Natural killer cell (primary cell): ENCODE results near the gene KRTAP10-11. TPM values are rescaled to one million over a fixed set of nuclear protein-coding genes. Genes with fewer than 3 reads are reported as not detected.
"Not testable (repeated sequence)": the region's sequence is repeated elsewhere in the genome, so short reads cannot be mapped to it uniquely, and the experiment has no call there.

Experiments used
- ATAC-seq, 3 donors: fragments of 150-1000 bp in 2 of 3; fragments of 200-7000 bp in 1 of 3; cut with Tn5 transposase; 1 replicate in 1 of 3; 2 replicates in 2 of 3; pipeline ENCODE4 v1.10.0; 2021; ENCODE audit warnings: mild to moderate bottlenecking in 2 of 3, moderate library complexity in 2 of 3
- DNase-seq, 2 donors: peaks; one replicate each; pipeline versions ENCODE4 v3.0.0 to v3.0.0-alpha.2; 2013 to 2021; ENCODE audit warnings: mixed read lengths in 1 of 2
- H3K27ac ChIP-seq: one replicate; pipeline ENCODE4 v1.5.1; 2013; ENCODE audit warnings: mild to moderate bottlenecking, low read length
- H3K27me3 ChIP-seq: one replicate; pipeline ENCODE4 v1.6.1; 2013; ENCODE audit warnings: low read length; ENCODE audit not compliant: control insufficient read depth, insufficient read depth
- H3K36me3 ChIP-seq: one replicate; pipeline ENCODE4 v1.6.1; 2013; ENCODE audit warnings: low read length; ENCODE audit not compliant: control insufficient read depth, insufficient read depth
- H3K4me1 ChIP-seq: one replicate; pipeline ENCODE4 v1.6.1; 2013; ENCODE audit warnings: low read length; ENCODE audit not compliant: control insufficient read depth, insufficient read depth
- H3K4me3 ChIP-seq: one replicate; pipeline ENCODE4 v1.5.1; 2013; ENCODE audit warnings: low read length
- H3K9me3 ChIP-seq: one replicate; pipeline ENCODE4 v1.6.1; 2013; ENCODE audit warnings: low read length; ENCODE audit not compliant: control insufficient read depth, insufficient read depth
- H3K27ac Mint-ChIP-seq, 2 donors: one replicate each; pipeline ENCODE4 v1.8.0; 2022; ENCODE audit warnings: mild to moderate bottlenecking in 2 of 2, mixed read lengths in 2 of 2, moderate library complexity in 1 of 2
- H3K27me3 Mint-ChIP-seq, 2 donors: one replicate each; pipeline ENCODE4 v1.8.0; 2022; ENCODE audit warnings: low read depth in 2 of 2, mixed read lengths in 2 of 2
- H3K36me3 Mint-ChIP-seq: one replicate; pipeline ENCODE4 v1.8.0; 2022; ENCODE audit warnings: mixed read lengths
- H3K4me1 Mint-ChIP-seq, 2 donors: one replicate each; pipeline ENCODE4 v1.8.0; 2022; ENCODE audit warnings: mixed read lengths in 2 of 2
- H3K4me3 Mint-ChIP-seq: one replicate; pipeline ENCODE4 v1.8.0; 2022; ENCODE audit warnings: mild to moderate bottlenecking, moderate library complexity, mixed read lengths
- H3K9me3 Mint-ChIP-seq, 2 donors: one replicate each; pipeline ENCODE4 v1.8.0; 2022; ENCODE audit warnings: mixed read lengths in 2 of 2
- WGBS: methylation state at CpG from one replicate; pipeline ENCODE4 v1.1.7; 2013; ENCODE audit warnings: missing lambda C conversion rate; ENCODE audit not compliant: insufficient coverage; 5-methylcytosine and 5-hydroxymethylcytosine counted together
- intact Hi-C: fragments of 100-400 bp; cut with micrococcal nuclease; formaldehyde crosslinking; loops from one replicate; pipeline ENCODE4 v1.14.2; 2022
- total RNA-seq, 4 donors: library from RNA; stranded (reverse); fragments of 120-200 nt in 1 of 4; gene quantifications; one replicate each; pipeline versions ENCODE4 v1.2.3 to v1.2.4, GENCODE V29; 2013 to 2022
- TF ChIP-seq, protein P1 (sequence below): fragments of 200-600 bp; IDR thresholded peaks from one replicate; pipeline ENCODE4 v1.8.0; 2022; ENCODE audit warnings: antibody characterized with exemption

KRTAP10-11 gene, protein sequence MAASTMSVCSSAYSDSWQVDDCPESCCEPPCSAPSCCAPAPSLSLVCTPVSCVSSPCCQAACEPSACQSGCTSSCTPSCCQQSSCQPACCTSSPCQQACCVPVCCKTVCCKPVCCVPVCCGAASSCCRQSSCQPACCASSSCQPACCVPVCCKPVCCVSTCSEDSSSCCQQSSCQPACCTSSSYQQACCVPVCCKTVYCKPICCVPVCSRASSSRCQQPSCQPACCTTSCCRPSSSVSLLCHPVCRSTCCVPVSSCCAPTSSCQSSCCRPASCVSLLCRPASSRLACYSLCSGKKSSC
- not detected for total RNA-seq
- total RNA-seq (2013): not detected

DNA sequence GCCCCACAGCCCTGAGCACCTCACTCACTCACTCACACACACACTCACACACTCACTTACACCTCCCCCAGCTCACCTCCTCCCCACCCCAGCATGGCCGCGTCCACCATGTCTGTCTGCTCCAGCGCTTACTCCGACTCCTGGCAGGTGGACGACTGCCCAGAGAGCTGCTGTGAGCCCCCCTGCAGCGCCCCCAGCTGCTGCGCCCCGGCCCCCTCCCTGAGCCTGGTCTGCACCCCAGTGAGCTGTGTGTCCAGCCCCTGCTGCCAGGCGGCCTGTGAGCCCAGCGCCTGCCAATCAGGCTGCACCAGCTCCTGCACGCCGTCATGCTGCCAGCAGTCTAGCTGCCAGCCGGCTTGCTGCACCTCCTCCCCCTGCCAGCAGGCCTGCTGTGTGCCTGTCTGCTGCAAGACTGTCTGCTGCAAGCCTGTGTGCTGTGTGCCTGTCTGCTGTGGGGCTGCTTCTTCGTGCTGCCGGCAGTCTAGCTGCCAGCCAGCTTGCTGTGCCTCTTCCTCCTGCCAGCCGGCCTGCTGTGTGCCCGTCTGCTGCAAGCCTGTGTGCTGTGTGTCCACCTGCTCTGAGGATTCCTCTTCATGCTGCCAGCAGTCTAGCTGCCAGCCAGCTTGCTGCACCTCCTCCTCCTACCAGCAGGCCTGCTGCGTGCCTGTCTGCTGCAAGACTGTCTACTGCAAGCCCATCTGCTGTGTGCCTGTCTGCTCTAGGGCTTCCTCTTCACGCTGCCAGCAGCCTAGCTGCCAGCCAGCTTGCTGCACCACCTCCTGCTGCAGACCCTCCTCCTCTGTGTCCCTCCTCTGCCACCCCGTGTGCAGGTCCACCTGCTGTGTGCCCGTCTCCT lies at the start of gene KRTAP10-11:
Gene KRTAP10-11 (plus strand): TSS at position 49 of the 856 bp plus-strand sequence. CDS start 45 bp downstream, at position 94.
- H3K27me3 Mint-ChIP-seq, H3K4me3 ChIP-seq, H3K4me3 Mint-ChIP-seq, H3K27ac ChIP-seq, ATAC-seq, H3K27ac Mint-ChIP-seq, DNase-seq, intact Hi-C loops, H3K9me3 Mint-ChIP-seq, H3K36me3 ChIP-seq, H3K27me3 ChIP-seq, H3K4me1 ChIP-seq: not testable (repeated sequence)
- 80% methylated on average over 21 of the region's 21 CpGs for WGBS
- peaks cover 0 to 12% of the 10 kb centered on the region in 2 donors for H3K4me1 Mint-ChIP-seq
- H3K9me3 ChIP-seq: peaks cover 13% of the 10 kb centered on the region
- peaks cover 11% of the 10 kb centered on the region for H3K36me3 Mint-ChIP-seq

DNA sequence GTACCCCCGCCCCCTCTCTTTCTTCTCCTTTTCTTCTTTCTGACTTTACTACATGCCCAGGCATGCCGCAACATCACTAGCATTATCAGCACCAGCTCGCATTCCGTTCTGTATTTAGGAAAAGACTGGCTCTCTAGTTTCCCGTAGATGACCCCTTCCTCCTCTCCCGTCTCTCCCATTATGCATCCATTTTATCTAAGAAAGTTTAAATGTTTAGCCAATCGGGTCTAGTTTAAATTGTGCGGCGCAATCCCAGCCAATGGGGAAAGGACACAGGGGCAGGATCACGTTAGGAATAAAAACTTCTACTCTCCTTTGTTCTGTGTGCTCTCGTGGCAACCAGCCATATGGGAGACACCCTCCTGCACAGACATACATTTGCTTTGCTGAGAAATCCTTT lies 48.2 kb upstream of the KRTAP10-11 start:
- intact Hi-C loops: no loop called here
- Mint-ChIP-seq H3K4me3 (no peak overlapping the region), H3K27me3 (peaks cover 7 to 16% of the 10 kb centered on the region in 2 donors), H3K9me3 (peaks cover 2 to 3% of the 10 kb centered on the region in 2 donors), H3K27ac (no peak overlapping the region), H3K36me3 (no peaks in the 10 kb centered on the region), H3K4me1 (no peaks in the 10 kb centered on the region)
- no peak for DNase-seq
- Histone ChIP-seq H3K4me1 (no peaks in the 10 kb centered on the region), H3K27me3 (no peaks in the 10 kb centered on the region), H3K4me3 (no peak overlapping the region), H3K36me3 (no peaks in the 10 kb centered on the region), H3K27ac (no peak overlapping the region), H3K9me3 (no peaks in the 10 kb centered on the region)
- WGBS: 88% methylated on average over 11 of the region's 11 CpGs
- ATAC-seq: no peak
- TF ChIP-seq, protein P1, sequence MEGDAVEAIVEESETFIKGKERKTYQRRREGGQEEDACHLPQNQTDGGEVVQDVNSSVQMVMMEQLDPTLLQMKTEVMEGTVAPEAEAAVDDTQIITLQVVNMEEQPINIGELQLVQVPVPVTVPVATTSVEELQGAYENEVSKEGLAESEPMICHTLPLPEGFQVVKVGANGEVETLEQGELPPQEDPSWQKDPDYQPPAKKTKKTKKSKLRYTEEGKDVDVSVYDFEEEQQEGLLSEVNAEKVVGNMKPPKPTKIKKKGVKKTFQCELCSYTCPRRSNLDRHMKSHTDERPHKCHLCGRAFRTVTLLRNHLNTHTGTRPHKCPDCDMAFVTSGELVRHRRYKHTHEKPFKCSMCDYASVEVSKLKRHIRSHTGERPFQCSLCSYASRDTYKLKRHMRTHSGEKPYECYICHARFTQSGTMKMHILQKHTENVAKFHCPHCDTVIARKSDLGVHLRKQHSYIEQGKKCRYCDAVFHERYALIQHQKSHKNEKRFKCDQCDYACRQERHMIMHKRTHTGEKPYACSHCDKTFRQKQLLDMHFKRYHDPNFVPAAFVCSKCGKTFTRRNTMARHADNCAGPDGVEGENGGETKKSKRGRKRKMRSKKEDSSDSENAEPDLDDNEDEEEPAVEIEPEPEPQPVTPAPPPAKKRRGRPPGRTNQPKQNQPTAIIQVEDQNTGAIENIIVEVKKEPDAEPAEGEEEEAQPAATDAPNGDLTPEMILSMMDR: no peak

DNA sequence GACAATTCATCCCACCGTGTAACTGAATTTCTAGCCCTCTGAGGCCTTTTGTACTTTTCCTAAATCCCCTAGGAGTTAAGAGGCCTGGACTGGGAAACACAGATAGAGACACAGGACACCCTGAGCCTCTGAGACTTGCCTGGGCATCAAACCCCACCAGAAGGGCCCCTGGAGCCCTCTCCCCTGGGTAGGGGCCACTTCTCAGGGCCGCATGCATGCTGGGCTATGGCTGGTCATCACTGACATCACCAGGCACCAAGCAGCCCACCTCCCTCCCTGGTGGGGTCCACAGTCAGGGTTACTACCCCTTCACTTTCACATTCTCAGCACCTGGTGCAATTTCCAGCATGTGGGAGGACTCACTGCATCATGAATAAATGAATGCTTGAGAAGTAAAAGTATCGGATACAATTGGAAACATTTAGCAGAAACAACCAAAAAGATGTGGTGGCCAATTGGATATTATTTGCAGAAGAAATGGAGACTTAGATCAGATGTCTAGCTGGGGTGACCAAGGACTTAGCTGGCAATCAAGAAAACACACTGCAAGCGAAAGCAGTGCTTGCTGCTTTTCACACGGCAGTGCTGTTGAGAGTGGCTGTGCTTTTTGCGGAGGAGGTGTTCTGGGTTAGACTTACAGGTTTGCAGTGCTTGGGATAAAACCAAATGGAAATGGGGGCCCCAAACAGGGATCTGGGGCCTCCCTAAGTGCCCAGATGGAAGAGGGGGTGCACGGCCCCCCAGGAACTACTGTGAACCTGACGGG lies 46.8 kb upstream of the KRTAP10-11 start:
- 83% methylated on average over 8 of the region's 8 CpGs for WGBS
- Mint-ChIP-seq H3K9me3 (peaks cover 2 to 3% of the 10 kb centered on the region in 2 donors), H3K27me3 (peaks cover 11 to 13% of the 10 kb centered on the region in 2 donors)

DNA sequence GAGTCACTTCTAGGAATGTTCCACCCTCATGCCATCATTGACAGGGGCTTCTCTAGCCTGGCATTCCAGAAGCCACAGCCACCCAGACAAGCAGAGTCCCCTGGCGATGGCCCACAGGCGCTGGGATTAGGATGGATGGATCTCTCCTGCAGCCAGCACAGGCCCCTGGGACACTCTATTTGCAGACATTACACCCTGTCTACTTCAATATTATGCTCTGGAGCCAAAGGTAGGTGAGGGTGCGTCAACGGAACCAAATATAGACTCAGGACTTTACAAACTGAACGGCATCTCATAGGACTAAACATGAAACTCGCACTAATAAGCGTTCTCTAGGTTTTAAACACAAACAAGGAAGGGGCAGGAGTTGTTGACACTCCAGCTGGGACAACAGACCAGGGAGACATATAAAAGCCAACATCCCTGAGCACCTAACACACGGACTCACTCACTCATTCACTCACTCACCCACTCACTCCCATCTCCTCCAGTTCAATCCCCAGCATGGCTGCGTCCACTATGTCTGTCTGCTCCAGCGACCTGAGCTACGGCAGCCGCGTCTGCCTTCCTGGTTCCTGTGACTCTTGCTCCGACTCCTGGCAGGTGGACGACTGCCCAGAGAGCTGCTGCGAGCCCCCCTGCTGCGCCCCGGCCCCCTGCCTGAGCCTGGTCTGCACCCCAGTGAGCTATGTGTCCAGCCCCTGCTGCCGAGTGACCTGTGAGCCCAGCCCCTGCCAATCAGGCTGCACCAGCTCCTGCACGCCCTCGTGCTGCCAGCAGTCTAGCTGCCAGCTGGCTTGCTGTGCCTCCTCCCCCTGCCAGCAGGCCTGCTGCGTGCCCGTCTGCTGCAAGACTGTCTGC lies 45.9 kb upstream of the KRTAP10-11 start, which contains the start of gene KRTAP10-7:
Gene KRTAP10-7 (plus strand): TSS at position 480 of the 861 bp plus-strand sequence. CDS start 25 bp downstream, at position 505.
- H3K27me3 ChIP-seq, intact Hi-C loops, ATAC-seq, H3K4me3 Mint-ChIP-seq, H3K4me3 ChIP-seq, H3K4me1 ChIP-seq, H3K27ac Mint-ChIP-seq, DNase-seq, H3K36me3 Mint-ChIP-seq, H3K36me3 ChIP-seq, H3K9me3 ChIP-seq, H3K9me3 Mint-ChIP-seq, H3K27ac ChIP-seq, H3K4me1 Mint-ChIP-seq: not testable (repeated sequence)
- WGBS: 87% methylated on average over 23 of the region's 23 CpGs
- peaks cover 13 to 20% of the 10 kb centered on the region in 2 donors for H3K27me3 Mint-ChIP-seq

More for the DNA sequence above, 46.8 kb upstream of the KRTAP10-11 start:
- H3K36me3 ChIP-seq: no peaks in the 10 kb centered on the region
- no peaks in the 10 kb centered on the region for H3K27me3 ChIP-seq
- Mint-ChIP-seq H3K4me3 (no peak overlapping the region), H3K27ac (no peak overlapping the region), H3K36me3 (no peaks in the 10 kb centered on the region), H3K4me1 (no peaks in the 10 kb centered on the region)
- no peak overlapping the region for H3K4me3 ChIP-seq
- ATAC-seq (no peak), DNase-seq (no peak)
- H3K27ac ChIP-seq: no peak overlapping the region
- TF ChIP-seq, protein P1: no peak
- H3K9me3 ChIP-seq: no peaks in the 10 kb centered on the region
- intact Hi-C loops: no loop called here
- H3K4me1 ChIP-seq: no peaks in the 10 kb centered on the region

DNA sequence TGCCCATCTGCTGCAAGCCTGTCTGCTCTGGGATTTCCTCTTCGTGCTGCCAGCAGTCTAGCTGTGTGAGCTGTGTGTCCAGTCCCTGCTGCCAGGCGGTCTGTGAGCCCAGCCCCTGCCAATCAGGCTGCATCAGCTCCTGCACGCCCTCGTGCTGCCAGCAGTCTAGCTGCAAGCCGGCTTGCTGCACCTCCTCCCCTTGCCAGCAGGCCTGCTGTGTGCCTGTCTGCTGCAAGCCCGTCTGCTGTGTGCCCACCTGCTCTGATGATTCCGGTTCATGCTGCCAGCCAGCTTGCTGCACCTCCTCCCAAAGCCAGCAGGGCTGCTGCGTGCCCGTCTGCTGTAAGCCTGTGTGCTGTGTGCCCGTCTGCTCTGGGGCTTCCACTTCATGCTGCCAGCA lies 45.1 kb upstream of the KRTAP10-11 start:
- 87% methylated on average over 10 of the region's 10 CpGs for WGBS
- H3K27ac Mint-ChIP-seq, ATAC-seq, H3K36me3 Mint-ChIP-seq, H3K36me3 ChIP-seq, DNase-seq, H3K4me1 Mint-ChIP-seq, H3K9me3 Mint-ChIP-seq, H3K4me3 ChIP-seq, H3K4me1 ChIP-seq, intact Hi-C loops, H3K9me3 ChIP-seq, H3K27ac ChIP-seq, H3K4me3 Mint-ChIP-seq, H3K27me3 ChIP-seq: not testable (repeated sequence)
- H3K27me3 Mint-ChIP-seq: peaks cover 17 to 27% of the 10 kb centered on the region in 2 donors
